Measurements from ENCODE around the gene CTNNBIP1.

Gene CTNNBIP1

DNA sequence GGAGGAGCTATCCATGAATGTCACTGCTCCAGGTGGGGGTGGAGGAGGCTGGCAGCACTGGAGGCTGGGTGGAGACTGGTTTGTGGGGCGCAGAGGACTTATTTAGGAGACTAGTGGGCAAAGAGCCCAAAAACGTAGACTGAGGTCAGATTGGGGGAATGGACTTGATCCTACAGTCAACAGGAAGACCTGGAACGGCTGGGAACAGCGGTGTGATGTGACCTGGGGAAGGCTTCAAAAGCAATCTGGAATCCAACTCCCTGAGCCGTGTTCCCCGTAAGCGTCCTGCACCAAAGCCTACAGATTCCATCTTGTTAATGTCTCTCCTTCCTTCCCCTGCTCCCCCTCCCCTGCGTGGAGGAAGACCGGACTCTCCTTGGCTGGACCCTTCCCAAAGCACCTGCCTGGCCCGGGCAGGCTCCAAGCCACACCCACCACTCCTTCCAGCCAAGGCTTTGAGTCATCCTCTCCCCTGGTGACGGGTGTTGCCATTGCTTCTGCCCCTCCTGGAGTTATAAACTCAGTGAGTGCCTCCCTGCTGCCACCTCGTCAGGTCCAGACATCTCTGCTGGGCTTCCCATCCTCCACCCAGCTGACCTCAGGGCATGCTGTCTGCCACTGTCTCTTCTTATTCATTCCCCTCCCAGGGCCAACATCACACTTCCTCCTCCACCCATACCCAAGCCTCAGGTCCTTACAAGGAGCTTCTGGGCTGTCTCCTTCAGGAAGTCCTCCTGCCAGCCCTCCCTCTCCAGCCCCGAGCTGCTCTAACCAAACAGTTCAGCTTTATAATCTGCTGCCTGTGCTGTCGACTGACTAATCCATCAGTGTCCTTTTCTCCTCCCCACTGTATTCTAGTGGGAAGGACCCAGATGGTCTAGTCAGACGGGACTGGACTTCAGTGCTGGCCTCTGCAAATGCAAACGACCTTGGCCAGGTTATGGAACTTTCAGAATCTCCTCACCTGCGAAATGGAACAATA is 84.7 kb downstream of the CTNNBIP1 start (continued):
- TF ChIP-seq, protein P1, sequence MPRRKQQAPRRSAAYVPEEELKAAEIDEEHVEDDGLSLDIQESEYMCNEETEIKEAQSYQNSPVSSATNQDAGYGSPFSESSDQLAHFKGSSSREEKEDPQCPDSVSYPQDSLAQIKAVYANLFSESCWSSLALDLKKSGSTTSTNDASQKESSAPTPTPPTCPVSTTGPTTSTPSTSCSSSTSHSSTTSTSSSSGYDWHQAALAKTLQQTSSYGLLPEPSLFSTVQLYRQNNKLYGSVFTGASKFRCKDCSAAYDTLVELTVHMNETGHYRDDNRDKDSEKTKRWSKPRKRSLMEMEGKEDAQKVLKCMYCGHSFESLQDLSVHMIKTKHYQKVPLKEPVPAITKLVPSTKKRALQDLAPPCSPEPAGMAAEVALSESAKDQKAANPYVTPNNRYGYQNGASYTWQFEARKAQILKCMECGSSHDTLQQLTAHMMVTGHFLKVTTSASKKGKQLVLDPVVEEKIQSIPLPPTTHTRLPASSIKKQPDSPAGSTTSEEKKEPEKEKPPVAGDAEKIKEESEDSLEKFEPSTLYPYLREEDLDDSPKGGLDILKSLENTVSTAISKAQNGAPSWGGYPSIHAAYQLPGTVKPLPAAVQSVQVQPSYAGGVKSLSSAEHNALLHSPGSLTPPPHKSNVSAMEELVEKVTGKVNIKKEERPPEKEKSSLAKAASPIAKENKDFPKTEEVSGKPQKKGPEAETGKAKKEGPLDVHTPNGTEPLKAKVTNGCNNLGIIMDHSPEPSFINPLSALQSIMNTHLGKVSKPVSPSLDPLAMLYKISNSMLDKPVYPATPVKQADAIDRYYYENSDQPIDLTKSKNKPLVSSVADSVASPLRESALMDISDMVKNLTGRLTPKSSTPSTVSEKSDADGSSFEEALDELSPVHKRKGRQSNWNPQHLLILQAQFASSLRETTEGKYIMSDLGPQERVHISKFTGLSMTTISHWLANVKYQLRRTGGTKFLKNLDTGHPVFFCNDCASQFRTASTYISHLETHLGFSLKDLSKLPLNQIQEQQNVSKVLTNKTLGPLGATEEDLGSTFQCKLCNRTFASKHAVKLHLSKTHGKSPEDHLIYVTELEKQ (tag by site-specific recombination; IDR thresholded peaks at IDR 0.05; ENCODE audit: borderline replicate concordance) = peak; percentile 7; the same call in 1 of the 2 replicates
- TF ChIP-seq, protein P2, sequence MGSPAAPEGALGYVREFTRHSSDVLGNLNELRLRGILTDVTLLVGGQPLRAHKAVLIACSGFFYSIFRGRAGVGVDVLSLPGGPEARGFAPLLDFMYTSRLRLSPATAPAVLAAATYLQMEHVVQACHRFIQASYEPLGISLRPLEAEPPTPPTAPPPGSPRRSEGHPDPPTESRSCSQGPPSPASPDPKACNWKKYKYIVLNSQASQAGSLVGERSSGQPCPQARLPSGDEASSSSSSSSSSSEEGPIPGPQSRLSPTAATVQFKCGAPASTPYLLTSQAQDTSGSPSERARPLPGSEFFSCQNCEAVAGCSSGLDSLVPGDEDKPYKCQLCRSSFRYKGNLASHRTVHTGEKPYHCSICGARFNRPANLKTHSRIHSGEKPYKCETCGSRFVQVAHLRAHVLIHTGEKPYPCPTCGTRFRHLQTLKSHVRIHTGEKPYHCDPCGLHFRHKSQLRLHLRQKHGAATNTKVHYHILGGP (tag by site-specific recombination; IDR thresholded peaks at IDR 0.05) = no peak
- peak; percentile 97 for TF ChIP-seq ZIC2 (tag by site-specific recombination; IDR thresholded peaks at IDR 0.05)

DNA sequence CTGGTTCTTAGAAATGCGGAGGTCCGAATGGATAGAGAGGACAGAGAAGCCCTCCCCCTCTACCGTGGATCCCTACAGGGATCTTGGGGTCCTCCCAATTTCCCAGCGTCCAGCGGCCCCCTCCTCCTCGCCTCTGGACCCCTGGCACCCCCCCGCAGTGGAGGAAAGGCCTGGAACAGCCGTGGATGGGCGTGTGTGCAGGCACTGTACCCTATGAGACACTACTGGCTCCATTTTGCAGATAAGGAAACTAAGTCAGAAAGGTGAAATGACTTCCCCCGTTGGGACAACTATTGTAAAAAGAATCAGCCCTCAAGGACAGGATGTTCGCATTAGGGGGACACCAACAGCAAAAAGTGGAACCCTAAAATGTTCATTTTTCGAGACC is 85.4 kb downstream of the CTNNBIP1 start:
- H3K4me1 ChIP-seq (ENCODE audit: control insufficient read depth, insufficient read depth, low read length) = peaks cover 24% of the 10 kb centered on the region
- ChIA-PET POLR2A (no interaction called here), CTCF (interaction anchor here (0.6 kb wide), 1 partner anchor 44 kb away, joined by 5 read pairs; no protein-coding TSS in a partner anchor)
- H3K27ac ChIP-seq (ENCODE audit: extremely low read depth, low read depth, low read length) = no peak overlapping the region
- no peaks in the 10 kb centered on the region; a peak in 1 of 3 replicates for H3K36me3 ChIP-seq (ENCODE audit: control insufficient read depth in 2 of 2, insufficient read depth in 1 of 2, low read length in 2 of 2)
- no peak for TF ChIP-seq ZNF624 (tag by site-specific recombination; IDR thresholded peaks at IDR 0.05)
- TF ChIP-seq ZSCAN30 (tag by site-specific recombination; IDR thresholded peaks at IDR 0.05) = 0 out of 2 replicates have a peak, but pooled peaks have one; percentile 24
- 0 out of 2 replicates have a peak, but pooled peaks have one; percentile 11 for TF ChIP-seq ZNF391 (tag by site-specific recombination; IDR thresholded peaks at IDR 0.05; ENCODE audit: borderline replicate concordance, low read depth)
- TF ChIP-seq GLIS1 (tag by site-specific recombination; IDR thresholded peaks at IDR 0.05) = peak; percentile 4; the same call in 1 of the 2 replicates
- TF ChIP-seq, protein P3, sequence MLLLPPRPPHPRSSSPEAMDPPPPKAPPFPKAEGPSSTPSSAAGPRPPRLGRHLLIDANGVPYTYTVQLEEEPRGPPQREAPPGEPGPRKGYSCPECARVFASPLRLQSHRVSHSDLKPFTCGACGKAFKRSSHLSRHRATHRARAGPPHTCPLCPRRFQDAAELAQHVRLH (tag by site-specific recombination; IDR thresholded peaks at IDR 0.05) = peak; percentile 60; the same call in 1 of the 2 replicates
- no peak for TF ChIP-seq ZNF654 (tag by site-specific recombination; IDR thresholded peaks at IDR 0.05; ENCODE audit: low read depth)
- no peak for TF ChIP-seq KLF10 (tag by site-specific recombination; IDR thresholded peaks at IDR 0.05)
- TF ChIP-seq ZNF341 (tag by site-specific recombination; IDR thresholded peaks at IDR 0.05; ENCODE audit: low read depth) = peak; percentile 62; the same call in 1 of the 2 replicates
- TF ChIP-seq FEZF1 (tag by site-specific recombination; IDR thresholded peaks at IDR 0.05) = 0 out of 2 replicates have a peak, but pooled peaks have one; percentile 3
- no peak for TF ChIP-seq GLIS2 (tag by site-specific recombination; IDR thresholded peaks at IDR 0.05)
- TF ChIP-seq ZNF335 (tag by site-specific recombination; conservative IDR thresholded peaks at IDR 0.05) = peak; percentile 52; the same call in 1 of the 2 replicates
- no peak for TF ChIP-seq ZEB2 (tag by site-specific recombination; IDR thresholded peaks at IDR 0.05)
- TF ChIP-seq ZNF558 (tag by site-specific recombination; IDR thresholded peaks at IDR 0.05) = no peak
- H3K4me3 ChIP-seq (ENCODE audit: low read depth, low read length) = no peak overlapping the region
- H3K9me3 ChIP-seq (ENCODE audit: control insufficient read depth, insufficient read depth, low read depth, low read length) = no peaks in the 10 kb centered on the region

All from HEK293 (cell line).